ENCODE data around the gene MAN1B1.

Gene MAN1B1

DNA sequence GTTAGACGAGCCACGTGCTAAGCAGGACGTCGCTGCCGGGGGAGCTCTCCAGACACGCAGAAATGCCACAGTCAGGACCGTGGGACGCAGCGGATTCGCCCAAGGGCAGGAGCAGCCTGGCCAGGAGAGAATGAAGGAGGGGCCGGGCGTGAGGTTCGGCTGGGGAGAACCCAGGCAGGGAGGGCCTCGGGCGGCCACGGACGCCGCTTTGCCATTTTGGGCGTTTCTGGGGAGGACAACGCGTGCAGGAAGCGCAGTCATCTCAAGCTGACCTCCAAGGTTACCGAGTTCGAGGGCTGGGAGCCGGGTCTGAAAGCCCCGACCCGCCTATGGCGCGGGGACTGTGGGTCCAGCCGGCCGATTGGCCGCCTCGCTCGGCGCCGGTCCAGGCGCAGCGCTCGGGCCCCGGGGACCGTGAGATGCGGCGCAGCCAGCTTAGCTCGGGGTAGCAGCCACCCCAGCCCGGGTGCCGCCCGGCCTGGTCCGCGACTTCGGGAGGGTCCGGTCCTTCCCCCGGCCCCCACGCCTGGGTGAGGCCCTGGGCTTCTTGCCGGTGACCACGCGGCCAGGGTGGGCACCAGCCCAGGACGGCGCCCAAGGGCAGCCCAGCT, 760 bp upstream of the MAN1B1 start:
- peak; percentile 76; the same call in 1 of the 2 replicates for TF ChIP-seq ZFX (IDR thresholded peaks at IDR 0.05)
- TF ChIP-seq, protein P1, sequence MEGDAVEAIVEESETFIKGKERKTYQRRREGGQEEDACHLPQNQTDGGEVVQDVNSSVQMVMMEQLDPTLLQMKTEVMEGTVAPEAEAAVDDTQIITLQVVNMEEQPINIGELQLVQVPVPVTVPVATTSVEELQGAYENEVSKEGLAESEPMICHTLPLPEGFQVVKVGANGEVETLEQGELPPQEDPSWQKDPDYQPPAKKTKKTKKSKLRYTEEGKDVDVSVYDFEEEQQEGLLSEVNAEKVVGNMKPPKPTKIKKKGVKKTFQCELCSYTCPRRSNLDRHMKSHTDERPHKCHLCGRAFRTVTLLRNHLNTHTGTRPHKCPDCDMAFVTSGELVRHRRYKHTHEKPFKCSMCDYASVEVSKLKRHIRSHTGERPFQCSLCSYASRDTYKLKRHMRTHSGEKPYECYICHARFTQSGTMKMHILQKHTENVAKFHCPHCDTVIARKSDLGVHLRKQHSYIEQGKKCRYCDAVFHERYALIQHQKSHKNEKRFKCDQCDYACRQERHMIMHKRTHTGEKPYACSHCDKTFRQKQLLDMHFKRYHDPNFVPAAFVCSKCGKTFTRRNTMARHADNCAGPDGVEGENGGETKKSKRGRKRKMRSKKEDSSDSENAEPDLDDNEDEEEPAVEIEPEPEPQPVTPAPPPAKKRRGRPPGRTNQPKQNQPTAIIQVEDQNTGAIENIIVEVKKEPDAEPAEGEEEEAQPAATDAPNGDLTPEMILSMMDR (conservative IDR thresholded peaks at IDR 0.05): no peak

DNA sequence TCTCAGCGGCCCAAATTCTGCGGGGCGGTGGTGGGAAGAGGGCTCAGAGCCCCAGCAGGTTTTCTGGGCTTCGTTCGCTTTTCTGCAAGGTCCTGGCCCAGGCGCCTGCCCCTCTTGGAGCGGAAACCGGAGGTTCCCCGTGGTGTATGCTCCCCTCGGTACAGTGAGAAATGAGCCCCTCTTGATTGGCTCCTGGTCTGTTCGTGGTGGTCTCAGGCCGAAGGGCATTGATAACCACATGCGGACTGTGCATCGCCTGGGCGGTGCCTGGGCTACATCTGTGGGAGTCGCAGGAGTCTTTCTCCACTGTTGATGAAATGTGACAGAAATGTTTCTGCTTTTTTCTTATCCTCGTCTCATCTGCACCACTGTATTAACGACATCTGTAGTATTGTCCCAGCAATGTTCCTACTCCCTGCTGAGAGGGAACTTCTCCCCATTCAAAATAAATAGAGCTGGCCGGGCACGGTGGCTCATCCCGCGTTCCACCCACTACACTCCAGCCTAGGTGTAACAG, 682 bp downstream of the MAN1B1 start:
- TF ChIP-seq, protein P1 (conservative IDR thresholded peaks at IDR 0.05): no peak
- TF ChIP-seq ZFX (IDR thresholded peaks at IDR 0.05): no peak
- H3K27ac ChIP-seq: peak overlapping the region; percentile 98

More for the DNA sequence above, 760 bp upstream of the MAN1B1 start:
- H3K27ac ChIP-seq: peak overlapping the region; percentile 98

DNA sequence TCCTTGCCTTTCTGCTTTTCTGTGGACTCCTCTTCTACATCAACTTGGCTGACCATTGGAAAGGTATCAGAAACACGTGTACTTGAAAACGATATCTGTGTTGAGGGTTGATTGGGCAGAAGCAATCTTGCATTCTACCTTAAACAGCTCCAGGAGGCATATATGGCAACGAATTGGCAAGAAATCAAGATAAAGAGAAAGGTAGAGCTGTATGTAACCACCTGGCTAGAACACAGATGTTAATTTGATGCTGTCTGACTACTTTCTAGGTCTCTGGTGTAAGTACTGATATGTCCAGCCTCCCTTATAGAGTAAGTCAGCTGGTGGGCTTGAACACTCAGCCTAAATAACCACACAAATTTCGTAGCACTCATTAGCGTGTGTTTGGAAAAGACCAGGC, 1.3 kb downstream of the MAN1B1 start:
- H3K27ac ChIP-seq: no peak overlapping the region; the same call in 1 of the 2 replicates
- TF ChIP-seq ZFX (IDR thresholded peaks at IDR 0.05): no peak
- TF ChIP-seq, protein P1 (conservative IDR thresholded peaks at IDR 0.05): no peak

DNA sequence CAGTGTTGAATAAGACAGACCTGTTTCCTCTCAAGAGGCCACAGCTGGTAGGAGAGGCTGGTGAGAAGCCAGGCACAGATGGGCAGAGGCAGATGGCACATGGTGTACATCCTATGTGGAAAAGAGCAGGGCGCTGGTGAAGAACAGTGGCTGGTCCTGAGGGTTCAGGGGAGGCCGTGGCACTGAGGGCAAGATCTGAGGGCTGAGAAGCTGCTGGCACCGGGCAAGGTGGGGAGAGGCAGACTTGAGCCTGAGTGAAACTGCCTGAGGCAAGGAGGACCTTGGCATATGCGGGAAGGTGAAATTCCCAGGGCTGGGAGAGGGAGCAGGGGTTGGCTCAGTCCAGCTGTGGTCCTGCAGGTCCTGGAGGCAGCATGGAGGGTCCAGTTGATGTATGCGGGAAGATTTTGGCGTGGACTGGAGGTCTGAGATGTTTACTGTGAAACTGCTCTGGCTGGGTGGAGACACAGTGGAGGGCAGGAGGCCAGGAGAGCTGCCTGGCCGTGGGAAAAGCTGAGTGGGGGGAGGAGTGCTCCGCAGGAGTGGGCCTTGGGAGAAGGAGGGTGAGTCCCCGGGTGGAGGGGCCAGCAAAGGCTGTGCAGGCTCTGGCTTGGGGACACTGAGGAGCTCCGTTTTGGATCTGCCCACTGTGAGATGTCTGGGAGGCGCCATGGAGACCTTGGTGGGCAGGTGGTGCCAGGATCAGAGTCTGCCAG, 2.6 kb downstream of the MAN1B1 start:
- peak overlapping the region; percentile 3; the same call in 1 of the 2 replicates for H3K27ac ChIP-seq
- TF ChIP-seq, protein P1 (conservative IDR thresholded peaks at IDR 0.05): no peak
- TF ChIP-seq ZFX (IDR thresholded peaks at IDR 0.05): no peak

DNA sequence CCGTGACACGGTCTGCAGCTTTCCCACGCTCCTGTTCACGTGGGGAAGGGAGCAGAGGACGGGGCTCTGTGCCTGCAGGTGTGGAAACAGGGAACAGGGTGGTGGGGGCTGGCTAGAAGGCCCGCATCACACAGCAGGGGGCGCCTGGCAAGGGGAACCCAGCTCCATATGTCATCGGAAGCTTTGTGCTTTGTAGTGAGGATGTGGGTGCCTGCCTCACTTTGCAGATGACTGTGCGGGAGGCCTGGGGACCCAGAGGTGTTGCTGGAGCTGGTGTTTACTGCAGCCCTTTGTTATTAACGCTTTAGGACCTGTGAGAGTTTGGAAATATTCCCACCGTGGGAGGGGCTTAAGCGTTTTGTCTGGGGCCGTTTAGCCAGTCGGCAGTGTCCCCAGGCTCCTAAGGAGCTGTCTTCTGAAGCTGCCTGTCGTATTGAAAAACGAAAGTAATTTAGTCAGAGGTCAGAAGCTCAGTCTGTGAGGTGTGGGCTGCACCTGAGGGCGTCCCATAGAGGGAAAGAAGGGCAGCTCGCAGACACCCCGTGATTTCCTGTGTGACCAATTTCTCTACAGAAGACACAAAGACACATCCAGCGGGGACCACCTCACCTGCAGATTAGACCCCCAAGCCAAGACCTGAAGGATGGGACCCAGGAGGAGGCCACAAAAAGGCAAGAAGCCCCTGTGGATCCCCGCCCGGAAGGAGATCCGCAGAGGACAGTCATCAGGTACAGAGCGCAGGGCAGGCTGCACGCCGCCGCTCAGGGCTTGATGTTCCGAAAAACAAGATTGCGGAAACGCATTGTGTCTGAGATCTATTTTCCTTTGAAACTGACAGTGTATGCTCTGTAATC, 9.1 kb downstream of the MAN1B1 start:
- no peak for TF ChIP-seq ZFX (IDR thresholded peaks at IDR 0.05)
- TF ChIP-seq, protein P1 (conservative IDR thresholded peaks at IDR 0.05): no peak
- H3K27ac ChIP-seq: no peak overlapping the region

DNA sequence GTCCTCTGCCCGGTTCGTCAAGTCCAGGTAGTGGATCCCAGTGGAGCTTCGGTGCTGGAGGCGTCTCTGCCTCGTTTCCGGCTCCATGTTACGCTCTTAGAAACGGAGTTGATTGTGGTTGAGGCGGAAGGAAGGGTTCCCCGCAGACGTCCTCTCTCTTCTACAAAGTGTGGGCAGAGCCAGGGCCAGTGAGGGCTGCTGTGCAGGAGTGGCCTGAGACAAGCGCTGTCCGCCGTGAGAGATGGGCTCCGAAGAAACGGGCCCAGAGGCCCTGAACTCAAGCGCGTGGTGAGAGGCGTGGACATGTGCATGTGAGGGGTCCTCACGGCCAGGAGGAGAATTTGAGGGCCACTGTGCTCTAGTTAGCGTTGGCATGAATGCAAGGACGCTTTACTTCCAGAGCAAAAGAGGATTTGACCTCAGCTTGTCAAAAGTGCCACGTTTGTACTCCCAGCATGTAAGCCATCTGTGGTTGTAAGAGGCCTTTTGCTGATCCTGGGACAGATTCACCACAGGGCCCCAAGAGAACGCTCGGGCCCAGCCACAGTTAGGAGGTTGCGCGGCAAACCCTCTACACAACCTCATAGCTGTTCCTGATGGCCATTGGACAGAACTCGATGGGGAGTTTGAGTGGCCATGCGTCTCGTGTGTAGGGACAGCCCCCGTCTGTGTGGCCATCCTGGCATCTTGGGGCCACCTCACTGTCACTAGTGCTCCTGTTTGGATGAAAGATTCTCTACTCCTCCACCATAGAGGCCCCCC, 10.2 kb downstream of the MAN1B1 start:
- no peak overlapping the region for H3K27ac ChIP-seq
- no peak for TF ChIP-seq ZFX (IDR thresholded peaks at IDR 0.05)
- TF ChIP-seq, protein P1 (conservative IDR thresholded peaks at IDR 0.05): no peak

Measured in C4-2B (cell line).